HG03280 (cell line): ENCODE results near the gene TASOR2.

Experiments
- ATAC-seq: cut with Tn5 transposase; IDR thresholded peaks from one replicate; pipeline ENCODE4 v1.9.1; 2021; ENCODE audit warnings: mild to moderate bottlenecking, moderate library complexity; ENCODE audit not compliant: unreplicated experiment

Gene TASOR2

DNA sequence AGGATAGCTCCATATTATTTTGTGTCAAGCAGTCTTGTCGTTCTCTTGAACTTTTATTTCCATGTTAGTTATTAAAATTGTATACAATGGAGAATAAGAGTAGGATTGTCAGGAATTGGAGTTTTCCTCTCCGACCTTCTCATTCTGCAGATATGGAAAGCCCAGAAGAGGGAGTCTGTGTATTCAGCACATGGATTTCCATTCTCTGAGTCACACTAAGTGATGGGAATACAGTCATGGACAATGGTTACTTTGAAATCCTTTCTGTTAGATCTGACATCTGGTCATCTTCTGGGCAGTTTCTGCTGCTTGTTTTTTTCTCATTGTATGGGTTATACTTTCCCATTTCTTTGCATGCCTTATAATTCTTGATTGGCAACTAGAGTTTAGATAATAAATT, 5.0 kb upstream of the TASOR2 start:
- ATAC-seq, result no peak

DNA sequence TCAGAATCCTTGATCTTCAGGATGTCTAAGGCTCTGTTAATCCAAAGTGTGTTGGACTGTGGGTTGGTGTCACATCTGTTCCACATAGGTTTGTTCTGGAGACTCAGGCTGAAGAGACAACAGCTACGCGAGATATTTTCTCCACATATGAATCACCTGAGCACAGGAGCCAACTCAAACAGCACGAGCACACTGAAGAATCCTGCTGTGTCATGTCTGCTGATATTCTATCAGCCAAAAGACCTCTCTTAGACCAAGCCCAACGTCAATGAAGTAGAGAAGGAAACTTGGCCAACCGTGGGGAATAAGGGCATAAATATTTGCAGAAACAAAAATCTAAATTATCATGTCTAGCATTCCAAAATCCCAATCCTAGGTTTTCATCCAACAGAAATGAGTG, 2.7 kb upstream of the TASOR2 start:
- no peak for ATAC-seq

DNA sequence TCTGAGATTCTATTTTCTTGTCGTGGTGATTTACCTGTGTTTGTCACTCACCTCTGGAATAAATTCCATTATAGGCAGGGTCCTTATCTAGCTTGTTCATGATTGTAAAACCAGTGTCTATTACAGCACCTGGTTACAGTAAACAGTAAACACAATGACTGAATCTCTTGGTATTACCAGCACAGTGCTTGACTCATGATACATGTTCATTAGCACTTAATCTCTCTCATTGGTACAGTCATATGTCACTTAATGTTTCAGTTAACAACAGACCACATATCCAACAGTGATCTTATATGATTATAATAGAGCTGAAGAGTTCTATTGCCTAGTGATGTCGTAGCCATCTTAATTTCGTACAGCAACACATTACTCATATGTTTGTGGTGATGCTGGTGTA, 1.6 kb upstream of the TASOR2 start:
- ATAC-seq, result no peak

DNA sequence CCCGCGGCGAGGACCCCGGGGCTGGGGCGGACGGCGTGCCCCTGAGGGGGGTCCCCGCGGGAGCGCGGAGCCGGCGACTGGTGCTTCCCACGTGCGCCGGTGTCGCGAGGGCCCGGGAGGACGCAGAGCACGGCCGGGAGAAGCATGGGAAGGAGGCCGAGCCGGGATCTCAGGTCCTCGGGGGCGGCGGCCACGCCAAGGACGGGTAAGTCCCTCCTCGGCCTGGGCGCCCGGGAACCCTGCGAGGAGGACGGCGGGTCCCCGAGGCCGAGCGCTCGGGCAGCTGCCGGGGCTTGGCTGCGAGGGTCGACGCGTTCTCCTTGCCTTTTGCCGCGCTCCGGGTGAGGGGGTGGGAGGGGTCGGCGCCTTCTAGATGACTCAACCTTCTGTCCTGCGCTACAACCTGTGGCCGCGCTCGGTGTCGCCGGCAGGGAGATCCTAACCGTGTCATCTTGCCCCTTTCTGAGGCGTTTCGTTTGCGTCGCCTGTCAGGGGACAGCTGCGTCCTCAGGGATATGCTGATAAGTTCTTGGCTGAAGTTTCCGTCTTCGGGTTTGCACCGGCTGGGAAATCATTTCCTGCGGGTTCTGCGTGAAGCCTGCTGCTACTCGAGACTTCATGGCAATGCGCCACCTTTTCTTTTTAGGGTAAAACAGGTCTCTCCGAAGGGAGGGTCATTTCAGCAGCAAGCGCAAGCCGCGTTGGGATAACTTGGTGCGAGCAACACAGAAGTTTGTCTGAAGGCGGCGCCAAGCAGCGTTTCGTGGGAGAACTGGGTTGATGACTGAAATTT, 529 bp downstream of the TASOR2 start:
- peak; percentile 55 for ATAC-seq

DNA sequence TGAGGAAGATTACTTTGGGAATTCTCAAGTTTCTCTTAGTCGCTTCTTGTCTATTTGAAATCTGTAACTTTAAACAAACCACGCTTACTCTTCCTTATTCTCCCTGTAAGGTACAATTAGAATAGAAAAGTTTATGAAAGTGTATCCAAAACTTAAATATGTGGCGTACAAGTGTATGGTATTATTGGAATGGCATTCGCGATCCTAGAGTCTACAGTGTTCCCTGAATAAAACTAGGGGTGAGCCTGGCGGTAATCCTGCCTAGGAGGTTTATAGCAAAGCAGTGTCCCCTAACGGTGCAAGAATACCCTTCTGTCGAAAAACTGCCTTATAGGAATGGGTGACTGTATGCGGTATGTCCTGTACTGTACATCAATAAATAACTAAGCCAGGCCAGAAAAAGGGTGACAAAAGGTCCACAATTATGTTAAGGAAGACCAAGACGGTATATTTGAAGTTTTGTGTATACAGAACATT, 1.2 kb downstream of the TASOR2 start:
- no peak for ATAC-seq

DNA sequence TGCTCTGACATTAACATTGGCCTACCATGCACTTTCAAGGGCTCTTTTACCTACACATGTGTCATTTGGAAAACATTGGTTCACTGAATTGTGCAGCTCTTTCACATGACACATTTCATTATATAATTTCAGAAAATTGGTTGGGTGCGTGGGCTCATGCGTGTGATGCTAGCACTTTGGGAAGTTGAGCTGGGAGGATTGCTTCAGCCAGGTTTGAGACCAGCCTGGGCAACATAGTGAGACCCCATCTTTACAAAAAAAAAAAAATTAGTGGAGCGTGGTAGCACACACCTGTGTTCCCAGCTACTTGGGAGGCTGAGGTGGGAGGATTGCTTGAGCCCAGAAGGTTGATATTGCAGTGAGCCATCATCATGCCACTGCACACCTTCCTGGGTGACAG, 3.9 kb downstream of the TASOR2 start:
- ATAC-seq, result no peak

DNA sequence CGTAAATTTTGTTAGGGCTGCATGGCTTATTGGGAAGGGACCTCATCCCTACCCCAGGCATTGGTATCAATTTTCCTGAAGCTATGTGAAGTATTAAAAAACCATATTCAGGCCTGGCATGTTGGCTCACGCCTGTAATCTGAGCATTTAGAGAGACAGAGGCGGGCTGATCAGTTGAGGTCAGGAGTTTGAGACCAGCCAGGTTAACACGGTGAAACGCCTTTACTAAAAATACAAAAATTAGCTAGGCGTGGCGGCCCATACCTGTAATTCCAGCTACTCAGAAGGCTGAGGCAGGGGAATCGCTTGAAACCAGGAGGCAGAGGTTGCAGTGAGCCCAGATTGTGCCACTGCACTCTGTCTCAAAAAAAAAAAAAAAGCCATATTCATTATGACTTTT, 7.1 kb downstream of the TASOR2 start:
- no peak for ATAC-seq

DNA sequence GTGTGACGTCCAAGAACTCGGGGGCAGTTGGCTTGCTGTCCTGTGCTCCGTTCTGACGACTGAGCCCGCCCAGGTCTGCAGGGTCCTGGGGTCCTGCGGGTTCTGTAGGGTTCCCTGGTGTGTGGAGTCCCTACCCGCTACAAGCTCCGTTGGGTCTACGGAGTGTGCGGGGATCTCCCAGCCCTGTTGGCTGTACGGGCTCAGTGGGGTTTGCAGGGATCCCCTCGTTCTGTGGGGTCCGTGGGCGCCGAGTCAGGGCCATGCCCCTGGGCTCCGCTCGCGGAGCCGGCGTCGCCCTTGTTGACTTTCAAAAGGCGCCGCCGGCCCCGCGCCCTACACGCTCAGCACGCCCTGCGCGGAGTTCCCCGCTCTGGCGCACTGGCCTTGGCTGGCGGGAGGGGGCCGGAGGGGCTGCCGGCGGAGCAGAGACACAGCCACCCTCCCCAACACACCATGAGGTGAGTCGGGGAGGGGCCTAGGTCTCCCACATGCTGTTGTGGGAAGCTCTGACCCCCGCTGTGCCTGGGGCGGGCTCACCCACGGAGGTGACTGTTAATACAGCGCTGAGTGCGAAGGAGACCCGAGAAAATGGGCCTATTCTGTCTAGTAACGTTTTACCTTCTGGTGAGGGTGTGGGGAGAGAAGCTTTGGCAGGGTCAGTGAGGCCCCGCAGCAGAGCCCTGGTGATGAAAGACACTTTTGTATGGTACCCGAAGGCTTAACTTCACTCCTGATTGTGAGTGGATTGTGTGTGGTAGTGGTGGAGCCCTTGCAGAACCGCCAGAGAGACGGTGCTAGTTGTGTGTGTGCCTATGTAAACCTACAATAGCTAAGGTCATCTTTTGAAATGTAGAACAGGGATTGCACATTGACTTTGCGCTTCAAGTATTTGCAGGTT, 8.1 kb downstream of the TASOR2 start:
- peak; percentile 78 for ATAC-seq

DNA sequence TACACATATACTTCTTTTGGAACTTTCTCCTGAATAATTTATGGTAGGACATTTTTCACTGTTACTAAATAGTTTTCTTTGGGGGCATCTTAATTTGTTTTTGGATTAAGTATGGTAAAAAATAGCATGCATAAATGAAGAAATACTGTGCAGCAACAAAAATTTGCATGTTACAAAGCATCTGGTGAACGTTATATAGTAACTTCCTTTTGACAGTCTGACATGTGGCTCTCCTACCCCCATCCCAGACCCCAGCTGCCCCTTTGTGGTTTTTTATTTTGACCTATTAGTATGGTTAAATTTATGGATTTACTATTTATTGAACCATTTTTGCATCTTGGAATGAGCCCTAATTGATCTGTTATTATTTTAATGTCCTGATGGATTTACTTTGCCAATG, 9.9 kb downstream of the TASOR2 start:
- ATAC-seq, result no peak

DNA sequence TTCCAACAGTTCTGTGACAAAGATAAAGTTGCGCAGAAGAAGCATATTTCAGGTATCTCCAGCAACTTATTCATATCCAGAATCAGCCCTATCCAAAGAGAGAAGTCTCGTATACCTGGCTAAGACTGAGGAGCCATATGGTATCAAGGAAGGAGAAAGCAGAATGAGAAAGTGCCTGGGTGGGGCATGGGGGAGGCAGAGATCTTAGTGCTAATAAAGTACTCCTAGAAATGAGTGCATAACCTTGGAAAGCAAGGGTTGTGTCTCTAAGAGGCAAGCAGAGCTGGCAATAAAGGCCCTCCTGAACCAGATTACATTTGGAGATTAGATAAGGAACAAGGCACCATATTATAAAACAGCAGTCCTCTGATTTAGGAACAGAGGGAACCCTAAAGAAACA, 12.7 kb downstream of the TASOR2 start:
- no peak for ATAC-seq

DNA sequence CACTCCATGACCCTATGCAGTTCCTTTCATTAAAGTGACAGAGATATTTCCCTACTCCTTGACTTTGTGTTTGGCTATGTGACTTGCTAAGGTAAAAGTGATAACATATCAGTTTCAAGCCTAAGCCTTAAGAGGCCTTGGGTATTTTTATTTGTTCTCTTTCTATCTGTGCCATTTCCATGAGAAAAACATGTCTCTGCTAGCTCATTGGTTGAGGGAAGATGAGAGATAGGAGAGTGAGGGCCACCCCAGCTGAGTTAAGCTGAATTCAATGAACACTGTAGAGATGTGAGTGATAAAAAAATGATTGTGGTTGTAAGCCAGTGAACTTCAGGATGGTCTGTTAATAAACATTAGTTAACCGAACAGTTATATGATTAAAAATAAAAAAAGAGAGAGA, 13.4 kb downstream of the TASOR2 start:
- ATAC-seq, result no peak

DNA sequence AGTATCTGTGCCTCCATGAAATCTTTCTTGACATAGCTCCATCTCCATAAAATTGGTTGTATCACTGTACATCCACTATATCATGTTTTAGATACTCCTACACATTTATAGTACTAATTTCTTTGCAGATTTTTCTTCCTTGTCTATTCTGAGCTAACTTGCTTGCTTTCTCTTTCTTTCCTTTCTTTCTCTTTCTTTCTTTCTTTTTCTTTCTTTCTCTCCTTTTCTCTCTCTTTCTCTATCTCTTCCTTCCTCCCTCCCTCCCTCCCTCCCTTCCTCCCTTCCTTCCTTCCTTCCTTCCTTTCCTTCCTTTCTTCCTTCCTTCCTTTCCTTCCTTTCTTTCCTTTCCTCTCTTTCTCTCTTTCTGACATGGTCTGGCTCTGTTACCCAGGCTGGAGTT, 23.7 kb downstream of the TASOR2 start:
- no peak for ATAC-seq

DNA sequence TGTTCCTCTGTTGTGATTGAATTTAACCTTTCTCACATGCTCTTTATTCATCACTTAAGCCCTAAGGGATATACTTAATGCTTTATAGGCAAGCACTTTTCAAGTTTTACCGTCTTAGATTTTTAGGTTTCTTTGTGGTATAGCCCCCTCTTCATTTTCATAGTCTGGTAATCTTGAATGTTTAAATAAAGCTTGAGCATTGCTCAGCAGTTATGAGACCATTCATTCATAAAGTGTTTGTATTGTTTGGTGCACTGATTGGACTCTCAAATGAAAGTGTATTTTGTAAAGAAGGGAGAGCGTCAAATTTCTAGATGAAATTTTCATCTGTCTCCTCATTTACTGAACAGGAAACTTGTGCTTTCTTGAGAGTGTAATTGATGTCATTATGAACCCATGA, 25.2 kb downstream of the TASOR2 start:
- ATAC-seq, result no peak

DNA sequence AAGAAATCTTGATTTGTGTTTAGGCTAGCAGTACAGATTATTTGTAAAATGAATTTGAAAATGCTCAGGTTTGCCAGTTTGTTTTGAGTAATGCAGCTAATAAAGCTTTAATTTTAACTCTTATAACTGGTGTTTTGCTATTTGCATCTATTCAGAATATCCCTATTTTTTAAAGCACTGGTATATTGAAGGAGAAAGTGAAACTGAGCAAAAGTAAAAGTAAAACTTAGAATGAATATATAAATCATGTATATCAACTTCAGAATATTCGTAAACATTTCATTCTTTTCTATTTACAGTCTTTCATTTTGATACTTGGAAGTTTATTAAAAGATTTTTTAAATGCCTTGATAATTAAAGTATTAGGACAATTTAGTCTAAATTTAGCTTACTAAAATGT, 26.2 kb downstream of the TASOR2 start:
- ATAC-seq, result no peak

DNA sequence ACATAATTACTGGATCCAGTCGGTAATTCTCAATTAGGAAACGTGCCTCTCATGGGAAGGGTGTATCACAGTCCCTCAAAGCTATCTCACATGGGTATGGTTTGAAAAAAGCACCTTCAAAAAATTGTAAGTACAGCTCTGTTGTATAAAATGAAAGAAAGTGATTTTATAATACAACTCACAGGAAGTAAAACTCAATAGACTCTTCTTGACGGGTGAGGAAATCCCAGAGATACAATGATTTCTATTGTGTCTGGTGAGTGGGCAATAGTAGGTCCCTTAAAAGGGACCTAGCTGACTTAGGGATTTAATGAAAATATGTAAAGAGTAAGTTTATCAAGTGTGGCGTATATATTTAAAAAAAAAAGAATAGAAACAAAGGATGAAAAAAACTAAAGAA, 27.0 kb downstream of the TASOR2 start:
- no peak for ATAC-seq

DNA sequence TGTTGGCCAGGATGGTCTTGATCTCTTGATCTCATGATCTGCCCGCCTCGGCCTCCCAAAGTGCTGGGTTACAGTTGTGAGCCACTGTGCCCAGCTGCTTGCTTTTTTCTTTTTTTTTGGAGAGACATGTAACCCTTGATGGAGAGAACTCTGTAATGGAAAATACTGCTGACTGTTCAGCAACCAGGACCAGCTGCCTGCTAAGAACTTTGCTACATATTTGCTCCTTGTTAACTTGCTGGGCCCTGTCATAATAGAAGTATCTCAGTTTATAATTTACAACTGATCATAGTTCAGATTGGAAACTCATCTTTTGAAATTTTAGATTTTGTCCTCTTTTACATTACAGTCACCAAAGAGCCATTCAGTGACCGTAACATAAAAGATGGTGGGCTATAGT, 34.9 kb downstream of the TASOR2 start:
- ATAC-seq, result no peak

DNA sequence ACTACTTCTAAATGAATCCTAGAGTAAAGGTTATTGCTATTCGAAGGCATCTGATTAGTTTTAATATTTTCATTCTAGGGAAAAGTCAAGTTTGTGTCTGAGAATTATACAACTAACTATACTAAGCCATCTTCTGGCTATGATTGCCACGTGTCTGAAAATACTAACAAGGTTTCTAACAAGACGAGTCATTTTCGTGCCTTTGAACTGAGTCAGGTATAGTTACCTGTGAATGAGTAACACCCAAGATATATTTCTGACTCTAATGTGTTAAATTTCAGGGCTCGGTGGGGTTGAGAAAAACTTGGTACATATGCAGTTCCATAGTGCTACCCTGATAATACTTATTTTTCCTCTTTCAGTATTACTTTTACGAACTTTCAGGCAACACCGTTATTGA, 35.5 kb downstream of the TASOR2 start:
- no peak for ATAC-seq

DNA sequence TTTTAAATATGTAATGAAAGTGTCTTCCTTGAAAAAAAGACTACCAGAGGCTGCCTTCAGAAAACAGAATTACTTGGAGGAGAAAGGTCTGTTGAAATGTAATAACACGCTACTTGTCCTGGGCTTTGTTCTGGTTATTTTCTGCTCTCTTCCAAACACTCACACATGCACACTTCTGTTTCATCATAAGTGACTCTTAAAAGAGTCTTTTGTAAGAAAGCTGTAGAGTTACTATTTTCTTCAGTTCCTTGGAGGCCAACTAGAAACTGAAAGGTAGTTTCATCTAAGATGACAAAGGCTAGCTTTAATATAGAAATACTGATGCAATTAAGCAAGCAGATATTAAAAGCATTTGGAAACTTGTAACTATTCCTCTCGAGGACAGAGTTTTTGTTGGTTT, 39.1 kb downstream of the TASOR2 start:
- no peak for ATAC-seq

DNA sequence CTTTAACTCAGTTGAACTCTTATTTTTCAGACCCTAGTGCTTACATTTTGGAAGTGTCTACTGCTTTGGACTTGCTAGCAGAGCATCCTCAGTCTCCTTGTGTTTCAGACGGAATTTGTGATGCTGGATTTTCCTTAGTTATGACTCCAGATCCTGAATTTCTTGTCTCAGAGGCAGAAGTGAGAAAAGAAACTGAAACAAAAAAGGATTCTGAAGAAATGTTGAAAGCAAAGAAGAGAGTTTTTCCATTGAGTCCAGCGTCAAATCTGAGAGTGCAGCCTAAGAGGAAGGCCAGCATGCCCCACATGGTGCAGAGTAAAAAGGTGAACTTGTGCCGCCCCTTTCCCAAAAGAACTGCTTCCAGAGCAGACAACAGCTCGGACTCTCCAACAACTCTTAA, 46.1 kb downstream of the TASOR2 start:
- ATAC-seq, result no peak

DNA sequence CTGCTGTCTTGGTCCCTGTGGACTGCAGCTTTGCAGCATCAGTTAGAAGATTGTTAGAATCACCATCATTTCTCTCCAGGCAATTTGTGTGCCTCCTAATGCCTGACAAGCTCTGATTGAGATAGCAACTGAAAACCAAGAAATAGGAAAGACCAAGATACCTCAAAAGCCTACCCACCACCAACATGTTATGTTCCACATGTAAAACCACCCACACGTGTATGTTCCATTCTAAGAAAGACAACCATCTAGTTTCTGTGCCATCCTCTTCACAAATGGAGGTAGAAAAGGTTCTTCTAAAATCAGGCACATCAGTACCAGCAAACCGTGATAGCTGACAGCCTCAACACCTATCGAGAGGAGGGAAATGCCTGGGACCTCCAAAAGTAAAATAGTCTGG, 46.9 kb downstream of the TASOR2 start:
- ATAC-seq, result no peak

DNA sequence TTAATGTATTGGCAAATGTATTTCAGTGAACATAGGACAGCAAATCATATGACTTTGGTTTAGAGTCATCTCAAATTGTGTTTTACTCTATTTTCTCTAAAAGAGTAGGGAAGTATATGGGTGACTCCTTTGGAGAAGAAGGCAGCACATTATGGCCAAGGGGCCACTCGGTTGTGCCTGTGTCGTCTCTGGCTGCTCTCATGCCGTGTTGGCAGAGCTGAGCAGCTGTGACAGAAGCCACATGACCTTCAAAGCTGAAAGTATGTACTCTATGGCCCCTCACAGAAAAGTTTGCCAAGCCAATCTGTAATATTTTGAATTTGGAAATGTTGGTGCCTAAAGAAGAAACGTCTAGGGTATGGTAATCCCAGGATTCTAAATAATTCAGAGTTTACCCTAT, 47.5 kb downstream of the TASOR2 start:
- ATAC-seq, result no peak
